H1 (cell line): ENCODE results near the gene HMCN1. TPM values are rescaled to one million over a fixed set of nuclear protein-coding genes. Genes with fewer than 3 reads are reported as not detected.

Experiments used
- CTCF ChIA-PET: fragments of 300-600 bp; sonication (Branson Sonifier 250); formaldehyde crosslinking; loops from one replicate; lab custom pipeline; 2021; ENCODE audit not compliant: partially characterized antibody; lab: Charles Lee
- POLR2A ChIA-PET: fragments of 300-600 bp; sonication (Branson Sonifier 250); formaldehyde crosslinking; loops from one replicate; lab custom pipeline; 2021; ENCODE audit warnings: inconsistent platforms; ENCODE audit not compliant: partially characterized antibody; lab: Charles Lee
- DNase-seq, 2 experiments: peaks; one replicate each; pipeline versions ENCODE4 v3.0.0 to v3.0.0-alpha.2; 2010 to 2022; ENCODE audit warnings: low spot score in 2 of 2, low read depth in 1 of 2, mixed read lengths in 1 of 2
- FAIRE-seq: peaks from 2 replicates; lab custom pipeline; 2011; peaks lifted over from hg19 to GRCh38; lab: Jason Lieb, UNC
- H2AFZ ChIP-seq: 2 replicates; pipeline ENCODE4 v1.8.1; 2012; ENCODE audit warnings: low read length, inconsistent platforms
- H2AK5ac ChIP-seq: 2 replicates; pipeline ENCODE4 v1.6.1; 2013; ENCODE audit warnings: low read depth, low read length
- H2BK120ac ChIP-seq: replicated peaks from 2 replicates; pipeline ENCODE3; 2013; ENCODE audit warnings: low read depth, low read length, inconsistent platforms
- H2BK12ac ChIP-seq: 2 replicates; pipeline ENCODE4 v1.6.1; 2013; ENCODE audit warnings: low read depth, low read length
- H2BK15ac ChIP-seq: 2 replicates; pipeline ENCODE4 v1.6.1; 2013; ENCODE audit warnings: low read length
- H2BK20ac ChIP-seq: 2 replicates; pipeline ENCODE4 v1.6.1; 2013; ENCODE audit warnings: low read length
- H2BK5ac ChIP-seq: 2 replicates; pipeline ENCODE4 v1.6.1; 2013; ENCODE audit warnings: low read depth, low read length
- H3K14ac ChIP-seq: 2 replicates; pipeline ENCODE4 v1.6.1; 2013; ENCODE audit warnings: inconsistent platforms; ENCODE audit not compliant: insufficient read length
- H3K18ac ChIP-seq: 2 replicates; pipeline ENCODE4 v1.6.1; 2013; ENCODE audit warnings: low read length; ENCODE audit errors: extremely low read depth
- H3K23ac ChIP-seq: 2 replicates; pipeline ENCODE4 v1.6.1; 2013; ENCODE audit warnings: inconsistent platforms; ENCODE audit not compliant: insufficient read length
- H3K23me2 ChIP-seq: 2 replicates; pipeline ENCODE4 v1.6.1; 2013; ENCODE audit warnings: low read depth, low read length
- H3K27ac ChIP-seq: 2 replicates; pipeline ENCODE4 v1.6.1; 2011; ENCODE audit warnings: low read depth, low read length, inconsistent platforms
- H3K27me3 ChIP-seq, 4 experiments: replicated peaks in 1 of 4; 1 replicate in 1 of 4; 2 replicates in 3 of 4; pipeline versions ENCODE4 v1.6.1 to v1.8.1; 2011 to 2013; ENCODE audit warnings: low read length in 3 of 4, mild to moderate bottlenecking in 3 of 4, inconsistent platforms in 2 of 4, mixed read lengths in 2 of 4, moderate library complexity in 1 of 4; ENCODE audit not compliant: control insufficient read depth in 3 of 4, insufficient read depth in 3 of 4; ENCODE audit errors: extremely low read depth in 1 of 4
- H3K36me3 ChIP-seq, 4 experiments: 2 replicates each; pipeline versions ENCODE4 v1.6.1 to v1.8.1; 2011 to 2013; ENCODE audit warnings: mild to moderate bottlenecking in 4 of 4, low read length in 3 of 4, moderate library complexity in 2 of 4, control low read depth in 1 of 4, inconsistent platforms in 1 of 4; ENCODE audit not compliant: insufficient read depth in 4 of 4, control insufficient read depth in 2 of 4
- H3K4ac ChIP-seq: replicated peaks from 2 replicates; pipeline ENCODE3; 2013; ENCODE audit warnings: low read length, low read depth, mixed read lengths, inconsistent platforms; ENCODE audit not compliant: insufficient read length
- H3K4me1 ChIP-seq, 4 experiments: replicated peaks in 1 of 4; 1 replicate in 1 of 4; 2 replicates in 3 of 4; pipeline versions ENCODE4 v1.6.1 to v1.8.1; 2011 to 2013; ENCODE audit warnings: low read length in 3 of 4, inconsistent platforms in 2 of 4, mixed read lengths in 1 of 4; ENCODE audit not compliant: insufficient read depth in 4 of 4, control insufficient read depth in 3 of 4
- H3K4me2 ChIP-seq, 2 experiments: 2 replicates each; pipeline versions ENCODE4 v1.6.1 to v1.8.1; 2011 to 2013; ENCODE audit warnings: low read depth in 2 of 2, low read length in 2 of 2, control low read depth in 1 of 2, inconsistent platforms in 1 of 2, mild to moderate bottlenecking in 1 of 2; ENCODE audit not compliant: insufficient read depth in 1 of 2
- H3K4me3 ChIP-seq, 4 experiments: fragments of 200-600, 300-600 bp in 1 of 4; sonication (generic), shearing (Covaris generic), sonication (Bioruptor Twin) in 1 of 4; 2 replicates each; pipeline versions ENCODE4 v1.5.1 to v1.8.1; 2011 to 2016; ENCODE audit warnings: low read length in 4 of 4, low read depth in 3 of 4, control low read depth in 2 of 4, inconsistent platforms in 2 of 4, mild to moderate bottlenecking in 2 of 4, mixed read lengths in 1 of 4, moderate library complexity in 1 of 4; ENCODE audit not compliant: insufficient read depth in 2 of 4; ENCODE audit errors: extremely low read depth in 1 of 4
- H3K56ac ChIP-seq: replicated peaks from 2 replicates; pipeline ENCODE3; 2013; ENCODE audit warnings: low read depth, mild to moderate bottlenecking, mixed read lengths, low read length, inconsistent platforms; ENCODE audit not compliant: insufficient read length
- H3K79me1 ChIP-seq: 2 replicates; pipeline ENCODE4 v1.6.1; 2013; ENCODE audit warnings: low read depth, low read length, control low read depth
- H3K79me2 ChIP-seq, 2 experiments: 2 replicates each; pipeline versions ENCODE4 v1.6.1 to v1.8.1; 2012 to 2013; ENCODE audit warnings: low read length in 2 of 2, mild to moderate bottlenecking in 2 of 2, inconsistent platforms in 1 of 2; ENCODE audit not compliant: insufficient read depth in 2 of 2, control insufficient read depth in 1 of 2
- H3K9ac ChIP-seq, 4 experiments: replicated peaks in 1 of 4; 1 replicate in 1 of 4; 2 replicates in 3 of 4; pipeline versions ENCODE4 v1.6.1 to v1.8.1; 2011 to 2013; ENCODE audit warnings: low read depth in 3 of 4, low read length in 3 of 4, control low read depth in 2 of 4, mild to moderate bottlenecking in 2 of 4, moderate library complexity in 2 of 4, inconsistent platforms in 1 of 4; ENCODE audit errors: extremely low read depth in 1 of 4
- H3K9me3 ChIP-seq, 2 experiments: 2 replicates each; pipeline versions ENCODE4 v1.6.1 to v1.8.1; 2012 to 2013; ENCODE audit warnings: mild to moderate bottlenecking in 2 of 2, moderate library complexity in 2 of 2, control low read depth in 1 of 2, inconsistent platforms in 1 of 2, low read depth in 1 of 2, low read length in 1 of 2, mixed read lengths in 1 of 2; ENCODE audit not compliant: insufficient read depth in 2 of 2
- H4K20me1 ChIP-seq, 2 experiments: replicated peaks in 1 of 2; 2 replicates each; pipeline versions ENCODE3 to v1.8.1; 2011 to 2013; ENCODE audit warnings: inconsistent platforms in 2 of 2, low read length in 2 of 2, mild to moderate bottlenecking in 1 of 2; ENCODE audit not compliant: insufficient read depth in 2 of 2, control insufficient read depth in 1 of 2
- H4K5ac ChIP-seq: 2 replicates; pipeline ENCODE4 v1.6.1; 2013; ENCODE audit warnings: low read length, low read depth, mixed read lengths, inconsistent platforms; ENCODE audit not compliant: insufficient read length
- H4K8ac ChIP-seq: 2 replicates; pipeline ENCODE4 v1.8.0; 2013; ENCODE audit warnings: mild to moderate bottlenecking, moderate library complexity, low read length, inconsistent platforms; ENCODE audit not compliant: insufficient read depth; ENCODE audit errors: extremely low read depth
- H4K91ac ChIP-seq: replicated peaks from 2 replicates; pipeline ENCODE3; 2013; ENCODE audit warnings: low read length, mixed read lengths, inconsistent platforms; ENCODE audit not compliant: insufficient read length
- EGR1 ChIP-seq: IDR thresholded peaks from 2 replicates; pipeline ENCODE4 v1.6.1; 2011; ENCODE audit warnings: low read depth, low read length, borderline replicate concordance
- KDM4A ChIP-seq: IDR thresholded peaks from one replicate; pipeline ENCODE4 v1.7.1; 2012; ENCODE audit warnings: low read depth, mild to moderate bottlenecking, moderate library complexity, low read length, inconsistent platforms; ENCODE audit not compliant: severe bottlenecking
- POLR2AphosphoS5 ChIP-seq: IDR thresholded peaks from 2 replicates; pipeline ENCODE4 v1.6.1; 2011; ENCODE audit warnings: low read depth, low read length
- POU5F1 ChIP-seq: IDR thresholded peaks from 2 replicates; pipeline ENCODE4 v1.6.1; 2011; ENCODE audit warnings: low read depth, mild to moderate bottlenecking, low read length, moderate library complexity
- RAD21 ChIP-seq, 2 experiments: IDR thresholded peaks in 1 of 2; conservative IDR thresholded peaks in 1 of 2; 2 replicates each; pipeline ENCODE4 v1.6.1; 2011; ENCODE audit warnings: low read depth in 2 of 2, low read length in 2 of 2, improper control_type of control experiment in 1 of 2, inconsistent platforms in 1 of 2, mild to moderate bottlenecking in 1 of 2, moderate library complexity in 1 of 2
- RNF2 ChIP-seq: fragments of 200-900, 300-1000 bp; sonication (generic); IDR thresholded peaks from 2 replicates; pipeline ENCODE4 v1.7.1; 2016; ENCODE audit warnings: borderline replicate concordance, low read depth, mild to moderate bottlenecking, antibody characterized with exemption, low read length; ENCODE audit not compliant: poor library complexity, severe bottlenecking; ENCODE audit errors: missing control alignments
- SIRT6 ChIP-seq: IDR thresholded peaks from one replicate; pipeline ENCODE4 v1.7.1; 2012; ENCODE audit warnings: low read length, inconsistent platforms
- SRF ChIP-seq: IDR thresholded peaks from 2 replicates; pipeline ENCODE4 v1.6.1; 2011; ENCODE audit warnings: mild to moderate bottlenecking, low read depth, low read length, moderate library complexity
- whole genome bisulfite sequencing, 2 experiments: shearing (Covaris generic) in 1 of 2; methylation state at CpG; one replicate each; pipeline versions ENCODE4 v1.1.6 to v1.1.7; 2013 to 2015; ENCODE audit warnings: low lambda C conversion rate in 2 of 2, mixed read lengths in 2 of 2, inconsistent platforms in 1 of 2, low coverage in 1 of 2, missing lambda C conversion rate in 1 of 2; ENCODE audit not compliant: insufficient replicate concordance in 2 of 2, insufficient coverage in 1 of 2, insufficient read length in 1 of 2; ENCODE audit errors: extremely low coverage in 1 of 2, missing lambda C conversion rate in 1 of 2; 5-methylcytosine and 5-hydroxymethylcytosine counted together
- polyA plus RNA-seq, 7 experiments: library from polyadenylated mRNA; depleted of rRNA in 3 of 7; stranded (reverse) in 5 of 7; unstranded in 2 of 7; fragments of >200 nt in 5 of 7; fragments of 200-250 nt in 2 of 7; gene quantifications; 1 replicate in 5 of 7; 2 replicates in 1 of 7; 4 replicates in 1 of 7; pipeline versions ENCODE4 v1.2.1 to v1.2.3, GENCODE V29; 2011 to 2013; ENCODE audit warnings: missing spikeins in 2 of 7, mixed read lengths in 2 of 7
- total RNA-seq: library from RNA; stranded (reverse); fragmentation: NEBNext Ultra II Directional; extraction: Animal tissue kit (Norgen Biotek cat#: 25700); gene quantifications from 2 replicates; pipeline ENCODE4 v1.2.1, GENCODE V29; 2021
- TF ChIP-seq, protein P1 (sequence below): IDR thresholded peaks from 2 replicates; pipeline ENCODE4 v1.6.1; 2012; ENCODE audit warnings: inconsistent platforms
- TF ChIP-seq, protein P2 (sequence below): IDR thresholded peaks from 2 replicates; pipeline ENCODE4 v1.6.1; 2011; ENCODE audit warnings: low read length, improper control_type of control experiment

HMCN1 gene
- total and polyA plus RNA-seq, 2 of the 8 experiments (the other 6 are each of a cell fraction or from before 2014, with no cell fraction given) = 13.8 to 14.6 TPM

DNA sequence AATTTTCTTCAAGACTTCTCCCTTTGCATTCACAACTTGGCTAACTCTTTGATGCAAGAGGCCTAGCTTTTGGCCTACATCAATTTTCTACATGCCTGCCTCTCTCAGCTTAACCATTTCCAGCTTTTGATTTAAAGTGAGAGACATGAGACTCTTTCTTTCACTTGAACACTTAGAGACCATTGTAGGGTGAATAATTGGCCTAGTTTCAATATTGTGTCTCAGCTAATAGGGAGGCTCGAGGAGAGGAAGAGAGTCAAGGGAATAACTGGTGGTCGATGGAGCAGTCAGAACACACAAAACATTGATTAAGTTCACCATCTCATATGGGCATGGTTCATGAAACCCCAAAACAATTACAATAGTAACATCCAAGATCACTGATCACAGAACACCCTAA is 415.4 kb downstream of the HMCN1 start:
- Histone ChIP-seq H4K20me1 (no peaks in the 10 kb centered on the region), H3K79me1 (no peaks in the 10 kb centered on the region), H3K23ac (no peak overlapping the region), H3K36me3 (no peaks in the 10 kb centered on the region), H4K91ac (no peak overlapping the region), H3K18ac (no peak overlapping the region), H4K5ac (no peak overlapping the region), H3K23me2 (no peaks in the 10 kb centered on the region), H2BK15ac (no peak overlapping the region), H3K4me1 (no peaks in the 10 kb centered on the region), H3K14ac (no peak overlapping the region), H2BK120ac (no peak overlapping the region), H3K4ac (no peak overlapping the region), H3K9ac (no peak overlapping the region), H2BK12ac (no peak overlapping the region), H2BK20ac (no peak overlapping the region), H3K4me3 (no peak overlapping the region), H3K4me2 (no peak overlapping the region), H2BK5ac (no peak overlapping the region), H3K27me3 (no peaks in the 10 kb centered on the region), H2AFZ (no peak overlapping the region), H4K8ac (no peak overlapping the region), H3K56ac (no peak overlapping the region), H3K27ac (no peak overlapping the region), H3K79me2 (no peaks in the 10 kb centered on the region), H3K9me3 (no peaks in the 10 kb centered on the region), H2AK5ac (no peak overlapping the region)
- FAIRE-seq = no peak
- POLR2A ChIA-PET = no interaction called here
- WGBS, 2 experiments = 89% methylated on average over 2 of the region's 2 CpGs; no CpG with 5 or more reads in 1 of the 2 experiments
- CTCF ChIA-PET = interaction anchor here (0.8 to 1.6 kb wide), 2 partner anchors 21 to 431 kb away, joined by 3 read pairs; no protein-coding TSS in a partner anchor
- DNase-seq = no peak
- no peak for TF ChIP-seq SRF
- no peak for TF ChIP-seq POLR2AphosphoS5
- no peak for TF ChIP-seq KDM4A
- no peak for TF ChIP-seq EGR1
- TF ChIP-seq, protein P1, sequence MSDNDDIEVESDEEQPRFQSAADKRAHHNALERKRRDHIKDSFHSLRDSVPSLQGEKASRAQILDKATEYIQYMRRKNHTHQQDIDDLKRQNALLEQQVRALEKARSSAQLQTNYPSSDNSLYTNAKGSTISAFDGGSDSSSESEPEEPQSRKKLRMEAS = no peak
- no peak for TF ChIP-seq SIRT6
- TF ChIP-seq POU5F1 = no peak
- TF ChIP-seq RAD21 (IDR thresholded peaks at IDR 0.05 in 1 of 2, conservative IDR thresholded peaks at IDR 0.05 in 1 of 2; ENCODE audit: low read depth in 2 of 2, low read length in 2 of 2) = no peak
- TF ChIP-seq RNF2 = no peak
- TF ChIP-seq, protein P2, sequence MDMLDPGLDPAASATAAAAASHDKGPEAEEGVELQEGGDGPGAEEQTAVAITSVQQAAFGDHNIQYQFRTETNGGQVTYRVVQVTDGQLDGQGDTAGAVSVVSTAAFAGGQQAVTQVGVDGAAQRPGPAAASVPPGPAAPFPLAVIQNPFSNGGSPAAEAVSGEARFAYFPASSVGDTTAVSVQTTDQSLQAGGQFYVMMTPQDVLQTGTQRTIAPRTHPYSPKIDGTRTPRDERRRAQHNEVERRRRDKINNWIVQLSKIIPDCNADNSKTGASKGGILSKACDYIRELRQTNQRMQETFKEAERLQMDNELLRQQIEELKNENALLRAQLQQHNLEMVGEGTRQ = no peak
